GDM1 (cell line): ENCODE data around the gene EVA1C.
"Not testable (repeated sequence)": the region's sequence is repeated elsewhere in the genome, so short reads cannot be mapped to it uniquely, and the experiment has no call there.

ENCODE experiments used
- DNase-seq: peaks from one replicate; lab custom pipeline; 2025; lab: John Stamatoyannopoulos, UW

Gene EVA1C

GRCh38 chr21:32390537-32391224 is 21.8 kb upstream of the EVA1C start:
- not testable (repeated sequence) for DNase-seq

- DNase-seq: no peak
These were observed 20.8 kb upstream of the EVA1C start for GRCh38 chr21:32391755-32392154.

- DNase-seq: no peak
These were observed 20.1 kb upstream of the EVA1C start for GRCh38 chr21:32392299-32392879.

GRCh38 chr21:32392880-32393676 is 19.4 kb upstream of the EVA1C start, which contains the start of gene URB1:
Gene URB1, minus strand, starts transcription at chr21:32393012. Its CDS starts 102 bp downstream, at chr21:32392910.
- peak; percentile 84 for DNase-seq

- no peak for DNase-seq
These were observed 18.9 kb upstream of the EVA1C start for GRCh38 chr21:32393677-32394001.

GRCh38 chr21:32403201-32403777 is 9.2 kb upstream of the EVA1C start:
- DNase-seq: peak; percentile 38

GRCh38 chr21:32406405-32406804 is 6.1 kb upstream of the EVA1C start:
- no peak for DNase-seq

GRCh38 chr21:32410291-32410690 is 2.2 kb upstream of the EVA1C start:
- no peak for DNase-seq

GRCh38 chr21:32410916-32411315 is 1.6 kb upstream of the EVA1C start:
- no peak for DNase-seq

- peak; percentile 14 for DNase-seq
These were observed 950 bp upstream of the EVA1C start for GRCh38 chr21:32411350-32412161.

GRCh38 chr21:32413015-32413504 is 554 bp downstream of the EVA1C start:
- DNase-seq: no peak

GRCh38 chr21:32413697-32414578 is 1.4 kb downstream of the EVA1C start:
- no peak for DNase-seq

GRCh38 chr21:32414579-32415358 is 2.3 kb downstream of the EVA1C start:
- no peak for DNase-seq

- DNase-seq: no peak
These were observed 3.2 kb downstream of the EVA1C start for GRCh38 chr21:32415451-32416398.

- no peak for DNase-seq
These were observed 5.6 kb downstream of the EVA1C start for GRCh38 chr21:32418146-32418545.

- no peak for DNase-seq
These were observed 9.6 kb downstream of the EVA1C start for GRCh38 chr21:32422064-32422463.

- DNase-seq: no peak
These were observed 11.0 kb downstream of the EVA1C start for GRCh38 chr21:32423320-32424190.

GRCh38 chr21:32424191-32424535 is 11.7 kb downstream of the EVA1C start:
- DNase-seq: no peak
